SH-SY5Y (cell line): ENCODE data around the gene PHKA2.

Source experiments
- GATA2 ChIP-seq: IDR thresholded peaks from 2 replicates; pipeline ENCODE4 v1.6.1; 2011; ENCODE audit warnings: mild to moderate bottlenecking, low read depth, low read length
- GATA3 ChIP-seq: IDR thresholded peaks from 2 replicates; pipeline ENCODE4 v1.6.1; 2011; ENCODE audit warnings: low read depth, mild to moderate bottlenecking, low read length, moderate library complexity

DNA sequence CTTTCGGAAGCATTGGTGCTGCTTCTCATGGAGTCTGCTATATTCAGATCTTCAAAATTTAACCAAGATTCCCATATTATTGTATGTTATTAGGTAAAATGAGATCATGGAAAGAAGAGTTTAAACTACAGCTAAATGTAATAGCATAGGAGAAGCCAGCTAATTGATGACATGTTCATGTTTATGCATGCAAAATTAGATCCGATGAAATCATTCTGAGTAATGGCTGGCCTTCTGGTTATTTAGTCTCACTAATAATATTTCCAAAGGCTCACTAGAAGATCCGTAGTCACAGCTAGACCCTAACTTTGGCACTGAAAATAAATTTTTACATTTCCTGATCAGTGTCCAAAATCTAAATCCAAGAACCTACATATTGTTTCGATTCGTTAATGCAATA is 19.8 kb upstream of the PHKA2 start:
- TF ChIP-seq GATA2, result no peak
- no peak for TF ChIP-seq GATA3
